HEK293 (cell line): Measurements from ENCODE around the gene TRIM44.

ENCODE experiments used
- HOXC10 ChIP-seq: sonication (generic); formaldehyde crosslinking; IDR thresholded peaks from 2 replicates; pipeline ENCODE4 v1.8.1; 2023; ENCODE audit warnings: mild to moderate bottlenecking, missing genetic modification reagents
- MYNN ChIP-seq: fragments of 450-650 bp; formaldehyde crosslinking; IDR thresholded peaks from 2 replicates; pipeline ENCODE4 v1.5.1; 2016; ENCODE audit warnings: missing biosample characterization, missing genetic modification characterization, borderline replicate concordance

DNA sequence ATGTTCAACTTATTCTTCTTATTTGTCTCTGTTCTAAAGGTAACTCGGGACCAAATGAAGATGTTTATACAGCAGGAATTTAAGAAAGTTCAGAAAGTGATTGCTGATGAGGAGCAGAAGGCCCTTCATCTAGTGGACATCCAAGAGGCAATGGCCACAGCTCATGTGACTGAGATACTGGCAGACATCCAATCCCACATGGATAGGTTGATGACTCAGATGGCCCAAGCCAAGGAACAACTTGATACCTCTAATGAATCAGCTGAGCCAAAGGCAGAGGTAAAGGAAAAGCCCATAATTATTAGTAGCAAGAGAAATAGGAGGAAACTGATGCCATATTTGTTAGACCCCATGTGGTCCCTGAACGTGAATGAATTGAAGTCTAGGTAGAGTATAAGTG lies 63.3 kb downstream of the TRIM44 start:
- TF ChIP-seq MYNN (tag by site-specific recombination): no peak
- TF ChIP-seq HOXC10 (CRISPR knock-in tag): no peak
